Neural cell (in vitro differentiated cells): ENCODE measurements around the gene MAPK8IP2.

Experiments used
- EP300 ChIP-seq: fragments of 450-650 bp; conservative IDR thresholded peaks from 2 replicates; pipeline ENCODE4 v1.6.1; 2014; ENCODE audit warnings: antibody characterized with exemption, mild to moderate bottlenecking, moderate library complexity; ENCODE audit not compliant: poor library complexity, severe bottlenecking
- EZH2 ChIP-seq: fragments of 200-600, 300-800 bp; shearing (Covaris generic), sonication (generic); IDR thresholded peaks from 2 replicates; pipeline ENCODE4 v1.6.1; 2014; ENCODE audit warnings: antibody characterized with exemption, low read length, borderline replicate concordance, mild to moderate bottlenecking; ENCODE audit not compliant: insufficient read depth, poor library complexity, severe bottlenecking
- MXI1 ChIP-seq: fragments of 450-650 bp; conservative IDR thresholded peaks from 2 replicates; pipeline ENCODE4 v1.6.1; 2014; ENCODE audit warnings: antibody characterized with exemption, mild to moderate bottlenecking; ENCODE audit not compliant: poor library complexity, severe bottlenecking
- POLR2AphosphoS5 ChIP-seq: IDR thresholded peaks from 2 replicates; pipeline ENCODE4 v1.6.1; 2012
- TAF1 ChIP-seq: IDR thresholded peaks from 2 replicates; pipeline ENCODE4 v1.6.1; 2012; ENCODE audit warnings: low read depth
- TF ChIP-seq, protein P1 (sequence below): fragments of 450-650 bp; IDR thresholded peaks from 2 replicates; pipeline ENCODE4 v1.5.1; 2014; ENCODE audit warnings: antibody characterized with exemption, mild to moderate bottlenecking, moderate library complexity; ENCODE audit not compliant: poor library complexity, severe bottlenecking
- TF ChIP-seq, protein P2 (sequence below): IDR thresholded peaks from 2 replicates; pipeline ENCODE4 v1.6.1; 2012; ENCODE audit warnings: borderline replicate concordance

DNA sequence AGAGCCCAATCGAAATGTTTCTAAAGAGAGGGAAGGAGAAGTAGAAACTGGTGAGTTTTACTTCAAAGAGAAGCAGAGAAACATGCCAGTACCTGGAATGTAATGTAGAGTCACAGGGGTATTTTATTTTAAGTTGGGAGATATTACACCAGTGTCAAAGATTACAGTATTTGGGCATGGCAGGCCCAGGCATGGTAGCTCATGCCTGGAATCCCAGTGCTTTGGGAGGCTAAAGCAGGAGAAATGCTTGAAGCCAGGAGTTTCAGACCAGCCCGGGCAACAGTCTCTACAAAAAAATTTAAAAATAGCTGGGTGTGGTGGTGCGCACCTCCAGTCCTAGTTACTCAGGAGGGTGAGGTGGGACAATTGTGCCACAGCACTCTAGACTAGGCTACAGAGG, 40.6 kb upstream of the MAPK8IP2 start:
- TF ChIP-seq EZH2 (no peak), MXI1 (no peak), EP300 (no peak), POLR2AphosphoS5 (no peak), TAF1 (no peak)
- TF ChIP-seq, protein P1, sequence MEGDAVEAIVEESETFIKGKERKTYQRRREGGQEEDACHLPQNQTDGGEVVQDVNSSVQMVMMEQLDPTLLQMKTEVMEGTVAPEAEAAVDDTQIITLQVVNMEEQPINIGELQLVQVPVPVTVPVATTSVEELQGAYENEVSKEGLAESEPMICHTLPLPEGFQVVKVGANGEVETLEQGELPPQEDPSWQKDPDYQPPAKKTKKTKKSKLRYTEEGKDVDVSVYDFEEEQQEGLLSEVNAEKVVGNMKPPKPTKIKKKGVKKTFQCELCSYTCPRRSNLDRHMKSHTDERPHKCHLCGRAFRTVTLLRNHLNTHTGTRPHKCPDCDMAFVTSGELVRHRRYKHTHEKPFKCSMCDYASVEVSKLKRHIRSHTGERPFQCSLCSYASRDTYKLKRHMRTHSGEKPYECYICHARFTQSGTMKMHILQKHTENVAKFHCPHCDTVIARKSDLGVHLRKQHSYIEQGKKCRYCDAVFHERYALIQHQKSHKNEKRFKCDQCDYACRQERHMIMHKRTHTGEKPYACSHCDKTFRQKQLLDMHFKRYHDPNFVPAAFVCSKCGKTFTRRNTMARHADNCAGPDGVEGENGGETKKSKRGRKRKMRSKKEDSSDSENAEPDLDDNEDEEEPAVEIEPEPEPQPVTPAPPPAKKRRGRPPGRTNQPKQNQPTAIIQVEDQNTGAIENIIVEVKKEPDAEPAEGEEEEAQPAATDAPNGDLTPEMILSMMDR, result no peak
- TF ChIP-seq, protein P2, sequence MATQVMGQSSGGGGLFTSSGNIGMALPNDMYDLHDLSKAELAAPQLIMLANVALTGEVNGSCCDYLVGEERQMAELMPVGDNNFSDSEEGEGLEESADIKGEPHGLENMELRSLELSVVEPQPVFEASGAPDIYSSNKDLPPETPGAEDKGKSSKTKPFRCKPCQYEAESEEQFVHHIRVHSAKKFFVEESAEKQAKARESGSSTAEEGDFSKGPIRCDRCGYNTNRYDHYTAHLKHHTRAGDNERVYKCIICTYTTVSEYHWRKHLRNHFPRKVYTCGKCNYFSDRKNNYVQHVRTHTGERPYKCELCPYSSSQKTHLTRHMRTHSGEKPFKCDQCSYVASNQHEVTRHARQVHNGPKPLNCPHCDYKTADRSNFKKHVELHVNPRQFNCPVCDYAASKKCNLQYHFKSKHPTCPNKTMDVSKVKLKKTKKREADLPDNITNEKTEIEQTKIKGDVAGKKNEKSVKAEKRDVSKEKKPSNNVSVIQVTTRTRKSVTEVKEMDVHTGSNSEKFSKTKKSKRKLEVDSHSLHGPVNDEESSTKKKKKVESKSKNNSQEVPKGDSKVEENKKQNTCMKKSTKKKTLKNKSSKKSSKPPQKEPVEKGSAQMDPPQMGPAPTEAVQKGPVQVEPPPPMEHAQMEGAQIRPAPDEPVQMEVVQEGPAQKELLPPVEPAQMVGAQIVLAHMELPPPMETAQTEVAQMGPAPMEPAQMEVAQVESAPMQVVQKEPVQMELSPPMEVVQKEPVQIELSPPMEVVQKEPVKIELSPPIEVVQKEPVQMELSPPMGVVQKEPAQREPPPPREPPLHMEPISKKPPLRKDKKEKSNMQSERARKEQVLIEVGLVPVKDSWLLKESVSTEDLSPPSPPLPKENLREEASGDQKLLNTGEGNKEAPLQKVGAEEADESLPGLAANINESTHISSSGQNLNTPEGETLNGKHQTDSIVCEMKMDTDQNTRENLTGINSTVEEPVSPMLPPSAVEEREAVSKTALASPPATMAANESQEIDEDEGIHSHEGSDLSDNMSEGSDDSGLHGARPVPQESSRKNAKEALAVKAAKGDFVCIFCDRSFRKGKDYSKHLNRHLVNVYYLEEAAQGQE, result no peak
